ENCODE measurements around the gene TRIM13. TPM values are rescaled to one million over a fixed set of nuclear protein-coding genes. Genes with fewer than 3 reads are reported as not detected.
"Not testable (repeated sequence)": the region's sequence is repeated elsewhere in the genome, so short reads cannot be mapped to it uniquely, and the experiment has no call there.

Gene TRIM13
- total RNA-seq, 5 donors from 2014 or later (not counting 1 experiment from before 2014, with no cell fraction given): 20.5 to 27.8 (median 23.4) TPM

DNA sequence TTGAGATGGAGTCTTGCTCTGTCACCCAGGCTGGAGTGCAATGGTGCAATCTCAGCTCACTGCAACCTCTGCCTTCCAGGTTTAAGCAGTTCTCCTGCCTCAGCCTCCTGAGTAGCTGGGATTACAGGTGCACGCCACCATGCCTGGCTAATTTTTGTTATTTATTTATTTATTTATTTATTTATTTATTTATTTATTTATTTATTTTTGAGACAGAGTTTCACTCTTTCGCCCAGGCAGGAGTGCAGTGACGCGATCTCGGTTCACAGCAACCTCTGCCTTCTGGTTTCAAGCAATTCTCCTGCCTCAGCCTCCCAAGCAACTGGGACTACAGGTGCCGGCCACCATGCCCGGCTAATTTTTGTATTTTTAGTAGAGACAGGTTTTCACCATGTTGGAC, 65.5 kb downstream of the TRIM13 start:
- H3K36me3 ChIP-seq (ENCODE audit: control insufficient read depth in 2 of 2, extremely low read depth in 1 of 2, insufficient read depth in 1 of 2, low read length in 1 of 2); CTCF ChIA-PET; H3K27ac Mint-ChIP-seq; H3K4me3 Mint-ChIP-seq; H3K4me3 ChIP-seq (ENCODE audit: control insufficient read depth in 1 of 2, extremely low read depth in 1 of 2, low read length in 1 of 2); ATAC-seq (replicated peaks in 1 of 4); H3K9me3 ChIP-seq; DNase-seq; H3K4me1 ChIP-seq (ENCODE audit: control insufficient read depth in 1 of 2, extremely low read depth in 1 of 2, insufficient read depth in 2 of 2, low read length in 2 of 2); H3K9me3 Mint-ChIP-seq; H3K27me3 ChIP-seq (replicated peaks in 1 of 2; ENCODE audit: control insufficient read depth in 2 of 2, extremely low read depth in 1 of 2, insufficient read depth in 2 of 2, low read length in 1 of 2); H3K27me3 Mint-ChIP-seq; H3K27ac ChIP-seq (ENCODE audit: low read length): not testable (repeated sequence)
- Mint-ChIP-seq H3K4me1 (peaks cover 0 to 16% (median 0%) of the 10 kb centered on the region in 3 donors), H3K36me3 (peaks cover 28% of the 10 kb centered on the region)
- WGBS (ENCODE audit: insufficient coverage): no CpG with 5 or more reads among the region's 7 CpGs
- POLR2A ChIA-PET: interaction anchor here in 1 of 2 donors (0.6 kb wide), 1 partner anchor 1849 kb away, joined by 3 read pairs; no protein-coding TSS in a partner anchor

DNA sequence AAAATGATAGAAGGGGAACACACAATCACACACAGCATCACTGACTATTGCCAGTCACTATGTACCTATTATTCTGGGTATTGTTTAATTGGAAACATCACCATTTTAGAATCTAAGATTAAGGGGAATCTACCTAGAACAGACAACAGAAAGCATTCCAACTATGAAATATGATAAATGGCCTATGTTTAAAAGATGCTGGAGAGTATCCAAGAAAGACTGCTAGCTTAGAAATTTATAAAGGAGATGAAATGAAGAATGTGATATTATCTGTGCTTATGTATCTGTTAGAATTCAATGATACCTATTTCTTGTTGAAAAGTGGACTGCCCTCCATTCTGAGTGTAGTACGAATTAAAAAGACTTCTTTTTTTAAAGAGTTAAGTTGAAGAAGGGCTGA, 68.9 kb downstream of the TRIM13 start:
- Histone ChIP-seq H3K27me3 (replicated peaks in 1 of 2; ENCODE audit: control insufficient read depth in 2 of 2, extremely low read depth in 1 of 2, insufficient read depth in 2 of 2, low read length in 1 of 2) (no peaks in the 10 kb centered on the region), H3K27ac (ENCODE audit: low read length) (no peak overlapping the region), H3K9me3 (no peaks in the 10 kb centered on the region), H3K36me3 (ENCODE audit: control insufficient read depth in 2 of 2, extremely low read depth in 1 of 2, insufficient read depth in 1 of 2, low read length in 1 of 2) (peaks cover 0 to 10% of the 10 kb centered on the region in 2 donors), H3K4me1 (ENCODE audit: control insufficient read depth in 1 of 2, extremely low read depth in 1 of 2, insufficient read depth in 2 of 2, low read length in 2 of 2) (peaks cover 0 to 2% of the 10 kb centered on the region in 2 experiments), H3K4me3 (ENCODE audit: control insufficient read depth in 1 of 2, extremely low read depth in 1 of 2, low read length in 1 of 2) (no peak overlapping the region)
- no peak for ATAC-seq (replicated peaks in 1 of 4)
- H3K4me3 Mint-ChIP-seq: no peak overlapping the region
- no peaks in the 10 kb centered on the region for H3K27me3 Mint-ChIP-seq
- DNase-seq: no peak
- CTCF ChIA-PET: interaction anchor here in 1 of 2 donors (0.6 kb wide), 1 partner anchor 59 kb away, joined by 4 read pairs; no protein-coding TSS in a partner anchor
- no peak overlapping the region for H3K27ac Mint-ChIP-seq
- peaks cover 3 to 19% (median 5%) of the 10 kb centered on the region in 3 donors for H3K4me1 Mint-ChIP-seq
- POLR2A ChIA-PET: no interaction called here
- H3K36me3 Mint-ChIP-seq: peaks cover 23% of the 10 kb centered on the region
- H3K9me3 Mint-ChIP-seq: no peaks in the 10 kb centered on the region
- no CpG with 5 or more reads among the region's 1 CpG for WGBS (ENCODE audit: insufficient coverage)

Other genes starting within 250 kb of the TRIM13 start
- 10 to 100 TPM; 19.6 to 22.3 (median 21.4) TPM for gene KPNA3, start 204.4 kb upstream of the TRIM13 start, total RNA-seq
- gene SPRYD7, start 60.7 kb upstream of the TRIM13 start, total RNA-seq: 1 to 10 TPM; 1.6 to 4.7 (median 3.2) TPM
- 1 to 10 TPM in 2 of 5 donors, under 1 TPM in 3; 0.47 to 1.5 (median 0.75) TPM for gene KCNRG, start 18.4 kb downstream of the TRIM13 start, total RNA-seq